ENCODE measurements around the gene STK24.

STK24 gene

DNA sequence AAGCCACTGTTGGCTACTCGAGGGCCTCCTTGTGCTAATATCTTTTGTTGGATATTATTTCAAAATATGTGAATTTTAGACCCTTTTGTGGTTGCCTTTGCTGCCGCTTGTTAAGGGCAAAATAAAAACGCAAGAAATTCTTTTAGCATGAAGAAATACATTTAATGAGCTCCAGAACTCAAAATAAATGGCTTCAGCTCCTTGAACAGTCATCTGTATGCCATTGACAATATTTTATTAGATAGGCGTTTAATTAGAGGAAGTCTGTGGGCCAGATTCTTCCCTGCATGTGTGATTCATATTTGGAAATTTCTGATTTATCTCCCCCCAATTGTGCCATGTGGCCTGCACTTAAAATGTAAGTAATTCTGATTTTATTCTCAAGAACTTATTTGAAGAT, 177.2 kb downstream of the STK24 start:
- no peak overlapping the region for H3K9ac ChIP-seq (ENCODE audit: low read depth, low read length)

DNA sequence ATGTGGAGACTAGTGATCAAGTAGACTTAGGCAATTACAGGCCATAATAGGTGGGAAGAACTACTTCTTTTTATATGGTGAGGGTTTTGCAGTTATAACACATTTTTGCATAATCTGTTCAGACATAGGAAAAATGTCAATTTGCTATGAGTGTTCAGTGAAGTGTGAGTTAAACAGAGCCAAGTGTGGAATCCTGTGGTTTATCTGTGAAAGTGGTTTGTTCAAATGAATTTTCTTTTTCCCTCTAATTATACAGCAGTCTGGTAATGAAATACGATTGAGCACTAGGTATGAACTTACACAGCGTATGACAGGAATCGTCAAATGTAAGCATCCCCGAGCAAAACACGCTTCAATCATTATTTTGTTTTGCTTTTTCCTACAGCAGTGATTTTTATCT, 178.3 kb downstream of the STK24 start:
- Histone ChIP-seq H3K4me1 (ENCODE audit: insufficient read depth, low read length) (no peaks in the 10 kb centered on the region; the same call in 1 of the 2 replicates), H3K4me3 (ENCODE audit: low read length) (no peak overlapping the region), H3K9ac (ENCODE audit: low read depth, low read length) (no peak overlapping the region), H3K27me3 (ENCODE audit: insufficient read depth, low read length) (no peaks in the 10 kb centered on the region), H3K27ac (ENCODE audit: low read length) (no peak overlapping the region), H3K9me3 (ENCODE audit: insufficient read depth, low read depth, low read length) (no peaks in the 10 kb centered on the region), H3K36me3 (ENCODE audit: insufficient read depth, low read depth, low read length) (peaks cover 22% of the 10 kb centered on the region)

More for the DNA sequence above, 177.2 kb downstream of the STK24 start:
- no peaks in the 10 kb centered on the region for H3K27me3 ChIP-seq (ENCODE audit: insufficient read depth, low read length)
- no peak overlapping the region for H3K27ac ChIP-seq (ENCODE audit: low read length)
- peaks cover 19% of the 10 kb centered on the region for H3K36me3 ChIP-seq (ENCODE audit: insufficient read depth, low read depth, low read length)
- no peaks in the 10 kb centered on the region for H3K9me3 ChIP-seq (ENCODE audit: insufficient read depth, low read depth, low read length)
- H3K4me3 ChIP-seq (ENCODE audit: low read length): no peak overlapping the region
- H3K4me1 ChIP-seq (ENCODE audit: insufficient read depth, low read length): peaks cover 3% of the 10 kb centered on the region; the same call in 1 of the 2 replicates

DNA sequence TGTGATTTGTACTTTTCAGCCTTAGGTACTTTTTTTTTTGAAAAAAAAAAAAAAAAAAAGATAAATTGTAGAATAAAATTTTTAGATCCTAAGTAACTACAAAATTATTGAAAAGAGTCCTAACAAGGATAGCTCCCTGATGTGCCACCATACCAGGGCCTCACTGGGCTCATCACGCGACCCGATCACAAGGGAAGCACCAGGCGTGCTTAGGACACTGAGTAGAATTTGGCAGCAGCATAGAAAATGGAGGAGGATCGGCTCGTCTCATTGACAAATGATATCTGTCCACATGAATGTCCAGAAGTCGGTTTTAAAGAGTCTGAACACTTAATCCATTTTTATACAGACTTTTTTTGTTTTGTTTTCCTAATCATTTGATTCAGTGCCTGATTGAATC, 179.0 kb downstream of the STK24 start:
- no peak overlapping the region for H3K4me3 ChIP-seq (ENCODE audit: low read length)
- no peak overlapping the region for H3K27ac ChIP-seq (ENCODE audit: low read length)
- H3K9ac ChIP-seq (ENCODE audit: low read depth, low read length): no peak overlapping the region

DNA sequence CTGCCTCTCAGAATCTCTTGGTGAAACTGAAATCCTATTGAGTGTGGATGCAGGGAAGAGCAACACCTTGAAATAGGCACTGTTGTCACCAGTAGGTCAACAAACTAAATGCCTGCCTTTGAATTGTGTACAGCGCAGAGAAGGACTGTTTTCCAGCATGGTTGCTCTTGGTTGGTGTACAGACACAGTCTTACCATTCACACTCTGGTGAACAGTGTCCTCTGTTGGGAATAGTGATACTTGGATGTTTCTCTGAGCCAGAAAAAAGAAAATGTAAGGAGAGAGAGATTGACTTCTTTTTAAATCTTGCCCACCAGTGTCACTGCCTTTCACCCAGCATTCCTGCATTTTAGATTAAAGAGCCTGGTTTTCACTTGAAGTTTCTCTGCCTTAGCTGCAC, 179.7 kb downstream of the STK24 start:
- no peak overlapping the region for H3K9ac ChIP-seq (ENCODE audit: low read depth, low read length)
- no peaks in the 10 kb centered on the region for H3K27me3 ChIP-seq (ENCODE audit: insufficient read depth, low read length)
- no peaks in the 10 kb centered on the region; the same call in 1 of the 2 replicates for H3K4me1 ChIP-seq (ENCODE audit: insufficient read depth, low read length)
- H3K36me3 ChIP-seq (ENCODE audit: insufficient read depth, low read depth, low read length): peaks cover 33% of the 10 kb centered on the region
- no peaks in the 10 kb centered on the region for H3K9me3 ChIP-seq (ENCODE audit: insufficient read depth, low read depth, low read length)
- no peak overlapping the region for H3K4me3 ChIP-seq (ENCODE audit: low read length)
- no peak overlapping the region for H3K27ac ChIP-seq (ENCODE audit: low read length)

More for the DNA sequence above, 179.0 kb downstream of the STK24 start:
- Histone ChIP-seq H3K36me3 (ENCODE audit: insufficient read depth, low read depth, low read length) (peaks cover 27% of the 10 kb centered on the region), H3K9me3 (ENCODE audit: insufficient read depth, low read depth, low read length) (no peaks in the 10 kb centered on the region), H3K27me3 (ENCODE audit: insufficient read depth, low read length) (no peaks in the 10 kb centered on the region), H3K4me1 (ENCODE audit: insufficient read depth, low read length) (no peaks in the 10 kb centered on the region; the same call in 1 of the 2 replicates)

DNA sequence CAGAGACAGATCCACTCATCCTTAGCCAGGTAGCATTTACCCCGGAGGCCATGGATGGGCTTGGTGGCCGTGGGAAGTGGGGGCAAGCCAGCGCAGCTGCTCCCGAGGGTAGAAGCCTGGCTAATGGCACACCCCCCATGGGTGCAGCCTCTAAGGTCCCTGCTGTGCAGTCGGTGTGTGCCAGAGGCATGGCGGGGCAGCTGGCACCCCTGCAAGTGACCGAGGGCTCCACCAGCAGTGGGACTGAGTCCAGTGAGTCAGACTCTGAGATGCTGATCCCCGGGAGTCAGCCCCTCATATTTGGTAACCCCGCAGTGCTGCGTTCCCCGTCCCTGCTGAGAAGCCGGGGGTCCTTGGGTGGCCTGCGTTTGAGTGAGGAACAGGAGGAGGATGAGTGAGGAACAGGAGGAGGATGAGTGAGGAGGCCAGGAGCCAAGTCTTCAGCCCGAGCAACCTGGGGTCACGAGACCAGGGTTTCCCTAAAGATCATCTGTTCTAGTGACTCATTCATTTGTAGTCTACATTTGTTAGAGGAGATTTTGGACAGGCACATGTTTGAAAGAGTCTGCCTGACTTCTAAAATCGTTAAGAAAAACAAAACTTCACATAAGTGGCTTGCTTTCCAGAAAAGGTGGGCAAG, 180.7 kb downstream of the STK24 start:
- H3K9me3 ChIP-seq (ENCODE audit: insufficient read depth, low read depth, low read length): no peaks in the 10 kb centered on the region

More for the DNA sequence above, 180.7 kb downstream of the STK24 start:
- Histone ChIP-seq H3K4me1 (ENCODE audit: insufficient read depth, low read length) (no peaks in the 10 kb centered on the region; the same call in 1 of the 2 replicates), H3K27ac (ENCODE audit: low read length) (no peak overlapping the region), H3K27me3 (ENCODE audit: insufficient read depth, low read length) (no peaks in the 10 kb centered on the region), H3K4me3 (ENCODE audit: low read length) (no peak overlapping the region), H3K36me3 (ENCODE audit: insufficient read depth, low read depth, low read length) (peaks cover 36% of the 10 kb centered on the region), H3K9ac (ENCODE audit: low read depth, low read length) (no peak overlapping the region)

All from iPS-20b (cell line).